Measurements from ENCODE around the gene NISCH.

DNA sequence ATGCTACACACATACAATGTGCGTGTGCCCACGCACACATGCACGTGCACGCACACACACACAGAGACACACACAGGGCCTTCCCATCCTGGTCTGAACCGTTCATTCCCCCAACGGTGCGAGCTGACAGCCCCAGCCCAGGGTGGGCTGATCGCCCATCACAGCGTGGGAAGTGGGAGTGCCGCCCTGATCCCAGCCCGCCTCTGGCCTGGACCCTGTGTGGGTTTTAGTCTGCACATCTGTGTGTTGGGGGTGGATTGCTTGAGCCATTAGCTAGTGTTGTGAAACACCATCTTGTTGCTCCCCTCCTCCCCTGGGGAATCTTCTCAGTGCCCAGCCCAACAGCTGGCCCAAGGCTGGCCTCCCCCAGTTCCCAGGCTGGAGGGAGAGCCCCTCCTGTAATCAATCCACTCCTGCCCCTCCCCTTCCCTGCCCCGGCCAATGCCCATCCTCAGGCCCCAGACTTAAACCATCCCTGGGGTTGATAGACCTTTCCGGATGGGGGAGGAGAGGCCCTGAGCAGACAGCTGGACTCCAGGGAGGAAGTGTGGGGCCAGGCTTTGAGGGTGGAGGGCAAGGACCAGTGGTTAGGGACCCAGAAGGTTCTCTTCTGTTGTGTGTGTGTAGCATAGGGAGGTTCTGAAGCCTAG lies 18.8 kb upstream of the NISCH start:
- no peak for TF ChIP-seq POLR2A (IDR thresholded peaks at IDR 0.05)
- TF ChIP-seq, protein P1, sequence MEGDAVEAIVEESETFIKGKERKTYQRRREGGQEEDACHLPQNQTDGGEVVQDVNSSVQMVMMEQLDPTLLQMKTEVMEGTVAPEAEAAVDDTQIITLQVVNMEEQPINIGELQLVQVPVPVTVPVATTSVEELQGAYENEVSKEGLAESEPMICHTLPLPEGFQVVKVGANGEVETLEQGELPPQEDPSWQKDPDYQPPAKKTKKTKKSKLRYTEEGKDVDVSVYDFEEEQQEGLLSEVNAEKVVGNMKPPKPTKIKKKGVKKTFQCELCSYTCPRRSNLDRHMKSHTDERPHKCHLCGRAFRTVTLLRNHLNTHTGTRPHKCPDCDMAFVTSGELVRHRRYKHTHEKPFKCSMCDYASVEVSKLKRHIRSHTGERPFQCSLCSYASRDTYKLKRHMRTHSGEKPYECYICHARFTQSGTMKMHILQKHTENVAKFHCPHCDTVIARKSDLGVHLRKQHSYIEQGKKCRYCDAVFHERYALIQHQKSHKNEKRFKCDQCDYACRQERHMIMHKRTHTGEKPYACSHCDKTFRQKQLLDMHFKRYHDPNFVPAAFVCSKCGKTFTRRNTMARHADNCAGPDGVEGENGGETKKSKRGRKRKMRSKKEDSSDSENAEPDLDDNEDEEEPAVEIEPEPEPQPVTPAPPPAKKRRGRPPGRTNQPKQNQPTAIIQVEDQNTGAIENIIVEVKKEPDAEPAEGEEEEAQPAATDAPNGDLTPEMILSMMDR (IDR thresholded peaks at IDR 0.05): no peak
